ENCODE results near the gene SPINT4. TPM values are rescaled to one million over a fixed set of nuclear protein-coding genes. Genes with fewer than 3 reads are reported as not detected.

SPINT4 gene
- polyA plus RNA-seq, 1 donor from 2014 or later, result not detected

GRCh38 chr20:45771182-45771759 is 49.1 kb downstream of the SPINT4 start:
- Histone ChIP-seq H3F3A (ENCODE audit: insufficient read depth, low read length, poor library complexity, severe bottlenecking) (no peaks in the 10 kb centered on the region), H3K9me3 (ENCODE audit: low read length) (no peaks in the 10 kb centered on the region), H4K20me1 (ENCODE audit: insufficient read depth) (no peaks in the 10 kb centered on the region), H3K36me3 (ENCODE audit: insufficient read depth, low read length) (no peaks in the 10 kb centered on the region), H3K4me2 (ENCODE audit: low read length) (no peak overlapping the region), H3K27me3 (ENCODE audit: insufficient read depth, low read depth, low read length) (no peaks in the 10 kb centered on the region), H2AFZ (ENCODE audit: low read depth, low read length) (peak overlapping the region; percentile 94), H3K9ac (ENCODE audit: low read length) (peak overlapping the region; percentile 62), H3K4me3 (ENCODE audit: low read length) (no peak overlapping the region), H3K9me2 (ENCODE audit: insufficient read depth, low read length) (no peaks in the 10 kb centered on the region), H3K27ac (ENCODE audit: low read length) (peak overlapping the region; percentile 66), H3K79me2 (replicated peaks; ENCODE audit: insufficient read depth, low read length) (no peaks in the 10 kb centered on the region)
- TF ChIP-seq, protein P1, sequence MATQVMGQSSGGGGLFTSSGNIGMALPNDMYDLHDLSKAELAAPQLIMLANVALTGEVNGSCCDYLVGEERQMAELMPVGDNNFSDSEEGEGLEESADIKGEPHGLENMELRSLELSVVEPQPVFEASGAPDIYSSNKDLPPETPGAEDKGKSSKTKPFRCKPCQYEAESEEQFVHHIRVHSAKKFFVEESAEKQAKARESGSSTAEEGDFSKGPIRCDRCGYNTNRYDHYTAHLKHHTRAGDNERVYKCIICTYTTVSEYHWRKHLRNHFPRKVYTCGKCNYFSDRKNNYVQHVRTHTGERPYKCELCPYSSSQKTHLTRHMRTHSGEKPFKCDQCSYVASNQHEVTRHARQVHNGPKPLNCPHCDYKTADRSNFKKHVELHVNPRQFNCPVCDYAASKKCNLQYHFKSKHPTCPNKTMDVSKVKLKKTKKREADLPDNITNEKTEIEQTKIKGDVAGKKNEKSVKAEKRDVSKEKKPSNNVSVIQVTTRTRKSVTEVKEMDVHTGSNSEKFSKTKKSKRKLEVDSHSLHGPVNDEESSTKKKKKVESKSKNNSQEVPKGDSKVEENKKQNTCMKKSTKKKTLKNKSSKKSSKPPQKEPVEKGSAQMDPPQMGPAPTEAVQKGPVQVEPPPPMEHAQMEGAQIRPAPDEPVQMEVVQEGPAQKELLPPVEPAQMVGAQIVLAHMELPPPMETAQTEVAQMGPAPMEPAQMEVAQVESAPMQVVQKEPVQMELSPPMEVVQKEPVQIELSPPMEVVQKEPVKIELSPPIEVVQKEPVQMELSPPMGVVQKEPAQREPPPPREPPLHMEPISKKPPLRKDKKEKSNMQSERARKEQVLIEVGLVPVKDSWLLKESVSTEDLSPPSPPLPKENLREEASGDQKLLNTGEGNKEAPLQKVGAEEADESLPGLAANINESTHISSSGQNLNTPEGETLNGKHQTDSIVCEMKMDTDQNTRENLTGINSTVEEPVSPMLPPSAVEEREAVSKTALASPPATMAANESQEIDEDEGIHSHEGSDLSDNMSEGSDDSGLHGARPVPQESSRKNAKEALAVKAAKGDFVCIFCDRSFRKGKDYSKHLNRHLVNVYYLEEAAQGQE (IDR thresholded peaks at IDR 0.05; ENCODE audit: borderline replicate concordance), result peak; percentile 81
- TF ChIP-seq RAD21 (conservative IDR thresholded peaks at IDR 0.05) (peak; percentile 98), POLR2AphosphoS5 (IDR thresholded peaks at IDR 0.05) (peak; percentile 49), SMC3 (conservative IDR thresholded peaks at IDR 0.05; ENCODE audit: poor library complexity) (peak; percentile 97), TAF1 (IDR thresholded peaks at IDR 0.05; ENCODE audit: low read depth) (no peak), EP300 (conservative IDR thresholded peaks at IDR 0.05; ENCODE audit: poor library complexity, severe bottlenecking) (no peak), MXI1 (conservative IDR thresholded peaks at IDR 0.05; ENCODE audit: poor library complexity, severe bottlenecking) (peak; percentile 45), EZH2 (IDR thresholded peaks at IDR 0.05; ENCODE audit: borderline replicate concordance, insufficient read depth, low read length, poor library complexity, severe bottlenecking) (no peak)
- TF ChIP-seq, protein P2, sequence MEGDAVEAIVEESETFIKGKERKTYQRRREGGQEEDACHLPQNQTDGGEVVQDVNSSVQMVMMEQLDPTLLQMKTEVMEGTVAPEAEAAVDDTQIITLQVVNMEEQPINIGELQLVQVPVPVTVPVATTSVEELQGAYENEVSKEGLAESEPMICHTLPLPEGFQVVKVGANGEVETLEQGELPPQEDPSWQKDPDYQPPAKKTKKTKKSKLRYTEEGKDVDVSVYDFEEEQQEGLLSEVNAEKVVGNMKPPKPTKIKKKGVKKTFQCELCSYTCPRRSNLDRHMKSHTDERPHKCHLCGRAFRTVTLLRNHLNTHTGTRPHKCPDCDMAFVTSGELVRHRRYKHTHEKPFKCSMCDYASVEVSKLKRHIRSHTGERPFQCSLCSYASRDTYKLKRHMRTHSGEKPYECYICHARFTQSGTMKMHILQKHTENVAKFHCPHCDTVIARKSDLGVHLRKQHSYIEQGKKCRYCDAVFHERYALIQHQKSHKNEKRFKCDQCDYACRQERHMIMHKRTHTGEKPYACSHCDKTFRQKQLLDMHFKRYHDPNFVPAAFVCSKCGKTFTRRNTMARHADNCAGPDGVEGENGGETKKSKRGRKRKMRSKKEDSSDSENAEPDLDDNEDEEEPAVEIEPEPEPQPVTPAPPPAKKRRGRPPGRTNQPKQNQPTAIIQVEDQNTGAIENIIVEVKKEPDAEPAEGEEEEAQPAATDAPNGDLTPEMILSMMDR (IDR thresholded peaks at IDR 0.05; ENCODE audit: poor library complexity, severe bottlenecking), result peak; percentile 99

DNA sequence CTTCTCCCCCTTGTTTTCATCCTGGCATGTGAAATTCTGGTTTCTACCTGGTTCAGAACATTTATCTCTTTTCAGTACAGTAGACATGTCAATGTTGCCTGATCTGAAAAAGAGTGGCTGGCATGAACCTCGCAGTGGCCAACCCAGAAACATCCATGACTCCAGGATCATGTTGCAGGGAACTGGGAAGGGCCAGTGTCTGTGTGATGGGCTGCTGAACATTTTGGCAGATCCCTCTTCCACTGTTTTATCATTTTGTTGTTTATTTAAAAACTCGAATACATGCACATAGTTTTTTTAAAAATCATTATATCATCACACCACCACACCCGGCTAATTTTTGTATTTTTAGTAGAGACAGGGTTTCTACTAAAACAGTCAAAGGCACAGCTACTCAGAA is 50.5 kb downstream of the SPINT4 start:
- Histone ChIP-seq H3K27me3 (ENCODE audit: insufficient read depth, low read depth, low read length) (no peaks in the 10 kb centered on the region), H2AFZ (ENCODE audit: low read depth, low read length) (no peak overlapping the region), H3K4me3 (ENCODE audit: low read length) (no peak overlapping the region), H3K27ac (ENCODE audit: low read length) (no peak overlapping the region), H3K4me2 (ENCODE audit: low read length) (no peak overlapping the region), H3K9me2 (ENCODE audit: insufficient read depth, low read length) (no peaks in the 10 kb centered on the region), H4K20me1 (ENCODE audit: insufficient read depth) (no peaks in the 10 kb centered on the region), H3K9me3 (ENCODE audit: low read length) (no peaks in the 10 kb centered on the region), H3K79me2 (replicated peaks; ENCODE audit: insufficient read depth, low read length) (no peaks in the 10 kb centered on the region), H3K36me3 (ENCODE audit: insufficient read depth, low read length) (no peaks in the 10 kb centered on the region), H3K9ac (ENCODE audit: low read length) (no peak overlapping the region), H3F3A (ENCODE audit: insufficient read depth, low read length, poor library complexity, severe bottlenecking) (no peaks in the 10 kb centered on the region)
- no peak for TF ChIP-seq TAF1 (IDR thresholded peaks at IDR 0.05; ENCODE audit: low read depth)
- TF ChIP-seq, protein P1 (IDR thresholded peaks at IDR 0.05; ENCODE audit: borderline replicate concordance), result no peak
- TF ChIP-seq POLR2AphosphoS5 (IDR thresholded peaks at IDR 0.05), result no peak
- no peak for TF ChIP-seq EZH2 (IDR thresholded peaks at IDR 0.05; ENCODE audit: borderline replicate concordance, insufficient read depth, low read length, poor library complexity, severe bottlenecking)
- TF ChIP-seq, protein P2 (IDR thresholded peaks at IDR 0.05; ENCODE audit: poor library complexity, severe bottlenecking), result no peak
- no peak for TF ChIP-seq EP300 (conservative IDR thresholded peaks at IDR 0.05; ENCODE audit: poor library complexity, severe bottlenecking)
- no peak for TF ChIP-seq MXI1 (conservative IDR thresholded peaks at IDR 0.05; ENCODE audit: poor library complexity, severe bottlenecking)
- no peak for TF ChIP-seq SMC3 (conservative IDR thresholded peaks at IDR 0.05; ENCODE audit: poor library complexity)
- no peak for TF ChIP-seq RAD21 (conservative IDR thresholded peaks at IDR 0.05)

Data from neural cell (in vitro differentiated cells).